GM21367 (cell line): ENCODE data around the gene MGAT5.

Experiments
- ATAC-seq: cut with Tn5 transposase; IDR thresholded peaks from one replicate; pipeline ENCODE4 v1.9.1; 2021; ENCODE audit not compliant: unreplicated experiment

MGAT5 gene

DNA sequence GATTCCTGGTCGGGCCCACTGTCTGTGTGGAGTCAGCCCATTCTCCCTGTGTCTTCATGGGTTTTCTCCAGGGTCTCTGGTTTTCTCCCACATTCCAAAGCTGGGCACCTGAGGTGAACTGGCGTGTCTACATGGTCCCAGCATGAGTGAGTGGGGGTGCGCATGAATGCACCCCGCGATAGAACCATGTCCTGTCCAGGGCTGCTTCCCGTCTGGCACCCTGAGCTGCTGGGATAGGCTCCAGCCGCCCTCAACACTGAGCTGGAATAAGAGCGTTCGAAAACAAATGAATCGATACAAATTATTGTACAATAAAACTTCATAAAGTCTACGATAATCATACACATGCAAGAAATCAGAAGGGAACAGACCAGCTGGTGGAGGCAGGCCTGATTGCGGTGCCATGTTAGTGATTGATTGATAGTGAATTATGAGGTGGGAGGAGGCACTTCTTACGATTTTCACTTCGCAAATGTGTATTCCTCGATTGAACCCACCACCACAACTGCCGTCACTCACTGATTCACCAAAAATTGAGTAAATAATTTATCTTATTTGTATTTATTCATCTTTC lies 186.6 kb downstream of the MGAT5 start:
- ATAC-seq: no peak

DNA sequence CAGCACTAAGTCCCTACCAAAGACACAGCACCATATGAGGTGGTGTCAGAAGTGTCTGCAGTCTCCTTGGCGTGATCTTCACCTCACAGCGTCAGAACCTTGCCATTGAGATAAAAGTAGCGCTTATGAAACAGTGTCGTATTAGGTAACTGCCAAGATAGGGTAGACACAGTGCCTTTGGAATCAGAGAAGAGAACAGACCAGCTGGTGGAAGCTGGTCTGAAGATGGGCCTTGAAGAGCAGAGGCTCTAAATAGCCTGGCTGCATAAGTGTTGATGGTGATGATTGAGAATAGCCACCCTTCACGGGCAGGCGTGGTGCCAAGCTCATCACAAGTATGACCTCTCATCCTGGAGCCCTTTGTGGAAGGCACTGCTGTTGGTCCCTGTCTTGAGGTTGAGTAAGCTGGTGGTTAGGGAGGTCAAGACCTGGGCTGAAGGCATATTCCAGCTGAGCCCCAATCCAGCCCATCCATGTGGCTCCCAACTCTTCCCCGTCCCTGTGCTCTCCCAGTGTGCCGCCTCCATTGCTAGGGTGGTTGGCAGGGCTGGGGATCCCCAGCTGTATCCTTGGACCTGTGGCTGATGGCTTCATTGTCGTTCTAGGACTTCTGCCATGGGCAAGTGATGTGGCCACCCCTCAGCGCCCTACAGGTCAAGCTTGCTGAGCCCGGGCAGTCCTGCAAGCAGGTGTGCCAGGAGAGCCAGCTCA lies 187.4 kb downstream of the MGAT5 start:
- no peak for ATAC-seq

DNA sequence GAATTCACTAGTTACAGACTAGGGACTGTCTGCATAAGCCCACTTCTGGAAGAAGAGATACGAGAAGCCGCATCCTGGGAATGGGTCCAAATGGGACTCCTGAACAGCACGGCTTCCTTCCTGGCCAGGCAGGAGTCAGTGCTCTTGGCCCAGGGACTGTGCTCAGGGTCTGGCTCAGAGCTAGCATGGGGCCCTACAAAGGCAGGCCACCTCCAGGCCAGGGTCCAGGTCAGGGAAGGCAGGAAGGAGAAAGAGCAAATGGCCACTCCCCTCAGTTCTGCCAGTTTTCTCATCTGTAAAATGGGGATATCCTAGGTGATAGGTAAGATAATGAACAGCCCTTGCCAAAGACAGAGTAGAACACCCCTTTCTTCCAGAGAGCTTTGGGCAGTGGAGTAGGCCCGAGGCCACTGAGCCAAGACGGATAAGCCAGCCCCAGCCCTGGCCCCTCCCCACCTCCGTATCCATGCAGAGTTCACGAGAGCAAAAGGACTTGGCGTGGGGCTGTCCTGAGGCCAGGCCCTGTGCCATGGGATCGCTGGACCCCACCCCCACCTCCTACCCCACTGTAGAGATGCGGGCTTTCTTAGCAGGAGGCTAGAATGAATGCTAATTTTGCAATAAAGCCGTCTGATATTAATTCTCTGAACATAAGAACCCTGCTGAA lies 190.1 kb downstream of the MGAT5 start:
- no peak for ATAC-seq

DNA sequence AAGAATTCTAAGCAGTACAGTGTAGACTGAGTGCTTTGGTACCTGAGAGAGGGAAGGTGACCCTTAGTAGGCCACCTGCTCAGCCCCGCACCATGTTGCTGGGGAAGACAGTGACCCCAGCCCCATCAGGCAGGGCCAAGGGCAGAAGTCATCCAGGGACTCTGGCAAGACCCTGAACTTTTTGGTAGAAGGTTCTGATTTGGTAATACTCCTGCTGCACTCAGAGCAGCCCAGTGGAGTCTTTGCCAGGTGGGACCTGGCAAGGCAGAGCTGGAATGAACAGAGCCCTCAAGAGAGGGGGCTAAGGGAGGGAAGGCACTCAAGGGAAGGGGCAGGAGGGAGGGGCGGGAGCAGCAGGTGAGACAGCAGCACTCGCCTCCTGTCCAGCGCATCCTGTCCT lies 191.2 kb downstream of the MGAT5 start:
- ATAC-seq: no peak

DNA sequence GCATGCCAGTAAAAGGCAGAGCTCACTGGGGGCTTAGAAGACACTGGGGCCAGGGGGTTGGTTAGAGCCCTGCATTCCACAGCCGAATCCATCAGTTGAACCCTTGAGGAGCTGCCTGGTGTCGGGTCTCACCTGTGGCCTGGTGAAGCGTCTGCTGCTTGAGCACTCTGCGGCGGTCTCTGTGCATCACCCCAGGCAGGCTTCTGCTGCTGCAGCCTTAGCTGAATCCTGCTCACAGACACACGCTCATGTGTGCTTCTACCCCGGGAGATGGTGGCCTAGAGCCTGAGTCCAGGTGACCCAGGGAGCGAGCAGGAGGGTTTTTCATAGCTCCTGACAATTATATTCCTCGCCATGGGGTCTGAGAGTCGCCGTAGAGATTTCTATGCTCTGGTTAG lies 192.1 kb downstream of the MGAT5 start:
- ATAC-seq: no peak

DNA sequence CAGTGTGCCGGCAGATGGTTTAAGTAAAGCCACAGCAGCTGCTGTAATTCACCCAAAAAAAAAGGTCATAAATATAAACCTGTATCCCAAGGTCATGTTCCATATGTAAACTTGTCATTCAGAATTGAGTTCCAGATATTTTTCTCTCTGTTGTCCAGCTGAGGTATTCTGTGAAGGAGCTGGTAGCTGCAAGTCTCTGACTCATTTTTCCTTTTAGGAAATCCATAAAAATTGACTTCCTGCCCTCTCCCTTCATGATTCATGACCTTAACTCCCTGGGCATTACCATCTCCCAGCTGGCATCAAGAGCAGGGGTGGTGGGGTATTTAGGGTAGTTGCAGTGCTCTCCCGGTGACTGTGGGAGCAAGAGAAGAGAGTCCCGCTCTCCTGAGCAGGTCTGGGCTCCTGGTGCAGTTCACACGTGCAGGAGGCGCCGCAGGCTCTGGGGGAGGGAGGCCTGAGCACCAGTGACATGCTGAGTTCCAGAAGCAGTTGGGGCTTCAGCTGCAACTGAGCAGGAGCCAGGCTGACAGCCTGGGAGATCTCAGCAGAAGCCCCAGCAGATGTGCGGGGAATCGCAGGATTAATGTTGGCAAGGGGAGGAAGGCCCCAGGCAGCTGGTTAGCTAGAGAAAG lies 192.6 kb downstream of the MGAT5 start:
- ATAC-seq: no peak

DNA sequence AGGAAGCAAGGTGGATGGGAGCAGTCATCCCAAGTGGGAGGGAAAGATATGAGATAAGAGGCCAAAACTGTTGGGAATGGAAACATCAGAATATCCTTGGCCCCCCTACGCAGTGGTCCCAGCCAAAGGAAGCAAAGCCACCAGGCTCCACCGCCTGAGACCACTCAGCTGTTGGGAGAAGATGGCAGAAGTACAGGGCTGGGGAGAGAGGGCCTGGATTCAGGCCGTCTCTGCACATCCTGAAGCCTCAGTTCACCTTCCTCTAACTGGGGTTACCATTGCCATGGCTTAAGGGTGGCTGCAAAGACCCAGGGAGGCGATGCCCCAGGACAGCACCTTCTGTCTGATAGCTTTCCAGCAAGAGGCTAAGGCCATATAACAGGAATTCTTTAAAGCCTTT lies 193.8 kb downstream of the MGAT5 start:
- ATAC-seq: no peak

DNA sequence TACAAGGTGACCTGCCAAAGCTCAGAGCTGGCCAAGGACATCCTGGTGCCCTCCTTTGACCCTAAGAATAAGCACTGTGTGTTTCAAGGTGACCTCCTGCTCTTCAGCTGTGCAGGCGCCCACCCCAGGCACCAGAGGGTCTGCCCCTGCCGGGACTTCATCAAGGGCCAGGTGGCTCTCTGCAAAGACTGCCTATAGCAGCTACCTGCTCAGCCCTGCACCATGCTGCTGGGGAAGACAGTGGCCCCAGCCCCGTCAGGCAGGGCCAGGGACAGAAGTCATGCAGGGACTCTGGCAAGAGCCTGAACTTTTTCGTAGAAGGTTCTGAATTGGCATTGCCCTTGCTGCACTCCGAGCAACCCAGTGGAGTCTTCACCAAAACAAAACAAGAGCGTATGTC lies 194.8 kb downstream of the MGAT5 start:
- no peak for ATAC-seq

DNA sequence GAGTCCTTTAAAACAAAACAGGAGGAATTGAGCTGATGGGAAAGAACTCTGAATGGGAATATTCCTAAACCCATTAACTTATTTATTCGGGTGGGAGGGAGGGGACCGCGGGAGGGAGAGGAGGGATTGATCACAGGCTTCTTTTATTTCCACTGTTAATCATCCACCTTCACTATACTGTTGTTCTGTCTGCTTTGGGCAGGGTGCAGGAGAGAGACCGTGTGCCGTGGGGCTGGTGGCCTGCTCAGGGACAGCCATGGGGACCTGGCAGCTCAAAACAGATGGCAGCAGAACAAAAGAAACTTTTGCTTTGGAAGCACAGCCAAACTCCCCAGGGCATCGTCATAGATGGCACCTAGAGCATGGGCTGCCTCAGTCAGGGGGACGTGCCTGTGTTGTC lies 195.3 kb downstream of the MGAT5 start:
- no peak for ATAC-seq

DNA sequence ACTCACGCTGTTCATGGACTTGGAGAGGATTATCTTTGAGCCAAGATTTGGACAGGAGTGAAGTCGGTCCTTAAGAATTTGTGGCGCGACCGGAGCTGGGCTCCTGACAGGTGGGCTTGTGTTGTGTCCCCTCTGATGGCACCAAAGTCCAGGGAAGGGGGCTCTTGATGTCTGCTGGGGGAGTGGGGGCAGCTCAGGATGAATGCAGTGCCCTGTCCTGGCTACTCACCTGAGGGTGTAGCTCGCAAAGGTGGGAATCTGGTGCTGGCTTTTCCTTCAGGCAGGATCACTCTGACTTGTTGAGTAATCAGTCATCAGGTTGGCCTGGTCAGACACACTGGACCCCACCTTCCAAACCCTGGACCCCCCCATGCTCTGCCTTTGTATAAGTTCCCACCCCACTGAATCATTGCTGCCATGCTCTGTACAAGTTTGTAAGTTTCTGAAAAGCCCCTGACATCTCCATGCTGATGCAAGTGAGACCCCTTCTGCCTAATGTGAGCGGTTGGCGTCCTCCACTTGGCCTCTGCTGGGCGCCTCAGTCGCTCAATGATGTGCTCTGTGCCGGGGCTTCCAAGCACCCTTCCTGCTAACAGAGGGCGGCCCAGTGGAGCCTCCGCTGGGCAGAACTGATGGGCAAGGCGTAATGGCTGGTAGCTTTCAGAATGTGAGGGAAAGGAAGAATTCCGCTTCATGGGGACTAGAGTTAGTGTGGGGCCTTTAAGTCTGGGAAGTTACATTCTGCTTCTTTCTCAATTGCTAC lies 196.1 kb downstream of the MGAT5 start:
- no peak for ATAC-seq

DNA sequence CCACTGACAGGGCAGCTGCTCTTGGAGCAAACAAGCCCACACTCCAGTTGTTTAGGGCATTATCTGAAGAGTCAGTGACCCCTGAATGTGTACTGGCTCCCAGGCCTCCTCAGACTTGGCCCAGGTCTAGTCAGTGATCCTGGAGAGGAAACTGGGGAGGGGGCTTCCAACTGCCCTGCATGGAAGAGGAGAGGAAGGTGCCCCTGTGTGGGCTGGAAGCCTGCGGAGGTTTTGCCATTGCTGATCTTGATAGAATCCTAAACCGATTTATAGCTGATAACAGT lies 197.4 kb downstream of the MGAT5 start:
- no peak for ATAC-seq

DNA sequence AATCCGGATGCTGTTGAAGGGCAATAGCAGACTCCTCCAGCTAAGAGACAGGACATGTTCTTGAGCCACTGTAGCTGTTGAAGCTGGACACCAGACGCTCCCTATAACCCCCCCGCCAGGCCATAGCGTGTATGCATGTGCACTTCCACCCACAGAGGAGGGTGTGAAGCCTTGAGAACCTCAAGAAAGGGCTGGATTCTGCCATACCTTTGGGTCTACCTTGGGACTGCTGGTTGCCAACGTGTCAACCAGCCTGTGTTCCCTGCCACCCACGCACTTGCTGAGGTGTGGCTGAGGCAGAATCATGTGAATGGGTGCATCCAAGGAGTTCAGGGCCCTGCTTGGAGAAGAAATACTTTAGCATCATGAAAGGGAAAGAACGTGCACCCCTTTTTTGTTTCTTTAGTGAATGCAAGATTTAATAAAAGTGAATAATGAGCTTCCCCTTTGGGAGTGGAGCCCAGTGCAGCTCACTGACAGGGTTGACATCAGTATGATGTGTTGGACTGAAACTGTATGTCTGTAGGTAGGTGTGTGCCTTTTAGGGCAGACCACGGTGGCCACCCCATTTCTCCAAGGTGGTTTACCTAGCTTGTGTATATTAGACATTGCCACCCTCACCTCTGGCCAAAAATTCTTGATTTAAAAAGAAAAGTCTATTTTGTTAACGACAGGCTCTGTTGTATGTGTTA lies 198.3 kb downstream of the MGAT5 start:
- no peak for ATAC-seq

DNA sequence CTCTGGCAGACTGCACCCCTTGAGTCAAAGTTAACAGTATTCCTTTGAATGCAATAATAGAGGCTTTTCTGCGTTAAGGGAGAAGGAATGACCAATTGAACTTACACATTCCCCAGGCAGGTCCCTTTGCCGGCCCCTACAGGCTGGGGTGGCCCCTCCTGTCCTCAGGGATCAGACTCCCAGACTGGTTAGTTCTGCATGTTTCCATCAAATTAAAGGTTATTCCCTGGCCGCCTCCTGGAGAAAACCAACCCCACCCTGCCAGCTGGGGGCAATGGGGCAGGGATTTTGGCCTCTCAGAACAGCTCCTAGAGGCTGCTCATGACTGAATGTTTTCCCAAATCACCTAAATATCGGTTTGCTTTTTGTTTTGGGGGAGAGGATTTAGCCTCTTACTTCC lies 199.6 kb downstream of the MGAT5 start:
- ATAC-seq: no peak

DNA sequence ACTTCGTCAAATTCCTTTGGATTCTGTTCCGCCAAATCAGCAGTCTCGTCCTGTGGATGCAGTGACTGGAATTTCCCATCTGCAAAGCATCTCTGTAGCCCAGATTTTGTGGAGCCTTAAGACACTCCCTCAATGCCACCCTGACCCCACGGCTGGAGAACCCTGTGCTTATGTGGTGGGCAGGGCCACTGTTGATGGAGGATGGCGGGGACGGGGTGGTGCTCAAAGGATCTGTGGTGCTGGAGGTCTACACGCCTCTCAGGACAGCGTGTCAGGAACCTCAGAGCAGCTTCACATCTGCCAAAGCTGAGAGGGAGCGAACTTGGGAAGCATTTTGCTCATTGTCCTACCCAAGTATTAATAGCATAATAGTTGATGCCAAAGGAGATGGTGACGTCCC lies 200.1 kb downstream of the MGAT5 start:
- no peak for ATAC-seq

DNA sequence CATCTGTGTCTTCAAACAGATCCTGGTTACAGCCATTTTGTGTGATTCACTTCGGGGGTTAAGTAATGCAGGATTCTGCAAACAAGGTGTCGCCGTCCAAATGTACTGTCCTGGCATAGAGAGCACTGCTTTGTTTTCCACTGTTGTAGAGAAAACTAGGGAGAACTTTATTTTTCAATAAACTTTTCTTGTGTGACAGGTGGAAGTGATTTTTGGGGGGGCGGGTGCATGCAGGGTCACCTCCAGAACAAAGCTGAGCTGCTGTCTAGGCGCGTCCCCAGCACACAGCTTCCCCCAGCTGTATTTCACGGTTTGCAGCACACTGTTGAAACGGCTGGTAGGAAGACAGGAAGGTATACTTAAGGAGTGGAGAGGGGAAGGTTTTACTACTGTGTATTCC lies 200.6 kb downstream of the MGAT5 start:
- ATAC-seq: no peak

DNA sequence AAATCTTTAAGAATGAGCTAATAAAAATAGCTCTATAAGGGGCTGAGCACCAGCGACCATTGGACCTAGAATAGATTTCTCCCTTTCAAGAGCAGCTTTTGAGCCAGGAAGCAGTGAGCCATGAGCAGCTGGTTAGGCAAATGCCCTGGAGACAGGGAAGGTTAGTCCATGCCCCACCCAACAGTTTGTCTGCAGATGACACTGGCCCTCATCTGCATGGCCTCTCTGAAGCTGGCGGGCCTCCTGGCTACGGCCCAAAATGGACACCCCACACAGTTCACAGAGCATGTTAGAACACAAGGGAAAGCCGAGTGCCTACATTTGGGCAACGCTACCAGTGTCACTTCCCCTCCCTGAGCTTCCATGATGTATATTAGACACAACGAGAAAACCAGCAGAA lies 201.1 kb downstream of the MGAT5 start:
- no peak for ATAC-seq

DNA sequence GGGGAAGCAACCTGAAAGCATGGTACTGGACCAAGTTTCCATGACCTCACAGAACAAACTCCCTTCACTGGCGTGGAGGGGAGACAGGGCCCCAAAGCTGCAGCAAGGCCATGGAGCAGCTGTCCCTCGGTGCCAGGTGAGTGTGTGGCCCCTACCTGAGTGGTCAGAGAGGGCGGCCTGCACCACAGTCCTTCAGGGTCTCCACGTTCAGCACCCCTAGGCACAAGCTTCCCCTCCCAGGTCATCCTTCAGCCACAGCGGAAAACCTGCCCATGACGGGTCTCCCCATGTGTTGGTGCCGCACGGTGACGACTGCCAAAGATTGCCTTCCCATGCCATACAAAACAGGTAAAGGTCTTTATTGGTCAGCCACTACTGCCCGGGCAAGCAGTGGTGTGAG lies 201.6 kb downstream of the MGAT5 start:
- ATAC-seq: no peak

DNA sequence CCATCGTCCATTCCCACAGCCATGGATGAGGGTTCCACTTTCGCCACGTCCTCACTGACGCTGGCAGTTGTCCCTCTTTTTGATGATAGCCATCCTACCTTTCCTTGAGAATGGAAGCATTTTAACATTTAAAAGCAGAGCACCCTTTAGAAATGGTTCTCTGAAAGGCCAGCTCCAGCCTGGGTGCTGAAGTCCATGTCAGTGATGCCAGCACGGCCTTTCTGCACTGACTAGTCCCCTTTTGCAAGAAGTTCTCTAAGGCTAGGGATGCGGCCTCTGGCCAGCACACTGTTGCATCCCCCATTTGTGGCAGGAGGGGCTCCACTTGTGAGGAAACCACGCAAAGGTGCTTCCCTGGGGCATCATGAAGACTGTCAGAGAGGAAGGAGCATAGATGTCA lies 203.5 kb downstream of the MGAT5 start:
- no peak for ATAC-seq

DNA sequence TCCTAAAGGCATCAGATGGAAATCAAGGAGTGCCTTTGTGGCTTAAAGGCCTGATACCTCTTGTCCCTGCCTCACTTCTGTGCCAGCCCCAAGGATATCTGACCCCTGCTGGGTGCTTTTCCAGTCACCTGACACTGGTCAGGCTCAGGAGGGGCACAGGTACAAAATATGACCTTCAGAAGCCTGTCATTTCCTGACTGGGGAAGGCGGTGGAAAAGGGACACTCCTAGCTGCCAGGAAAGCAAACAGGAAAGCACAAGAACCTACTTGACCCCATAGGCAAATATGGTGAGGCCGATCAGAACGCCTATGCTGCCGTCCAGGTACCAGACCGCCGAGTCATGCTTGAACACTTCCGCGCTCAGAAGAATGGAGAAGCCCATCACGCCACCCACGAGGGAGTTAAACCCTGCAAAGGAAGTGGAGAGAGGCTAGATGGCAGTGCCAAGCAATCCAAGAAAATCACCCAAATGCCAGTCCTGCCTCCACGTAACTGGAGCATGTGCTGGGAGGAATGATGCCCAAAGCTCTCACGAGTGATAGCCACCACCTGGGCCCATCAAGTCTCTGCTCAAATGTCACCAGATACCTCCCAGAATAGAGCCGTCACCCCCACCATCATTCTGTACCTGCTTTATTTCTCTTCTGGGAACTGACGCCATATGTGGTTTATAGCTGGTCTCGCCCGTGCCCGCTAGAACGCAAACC lies 204.0 kb downstream of the MGAT5 start:
- ATAC-seq: no peak

DNA sequence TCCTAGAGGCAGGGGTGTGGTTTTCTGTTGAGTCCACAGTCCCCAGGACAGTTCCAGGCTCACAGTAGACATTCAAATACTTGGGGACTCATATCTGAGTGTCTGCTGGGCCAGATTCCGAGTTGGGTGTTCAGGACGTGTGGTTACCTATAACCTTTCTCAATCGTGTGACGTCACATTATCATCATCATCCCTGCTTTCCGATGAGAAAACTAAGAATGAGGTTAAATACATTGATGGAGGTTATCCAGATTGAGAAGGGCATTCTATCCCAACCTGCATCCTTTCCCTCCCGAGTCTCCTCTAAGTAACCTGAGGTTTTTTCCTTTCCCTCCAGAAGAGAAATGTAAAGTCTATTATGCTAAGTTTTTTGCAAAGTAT lies 204.6 kb downstream of the MGAT5 start:
- no peak for ATAC-seq

DNA sequence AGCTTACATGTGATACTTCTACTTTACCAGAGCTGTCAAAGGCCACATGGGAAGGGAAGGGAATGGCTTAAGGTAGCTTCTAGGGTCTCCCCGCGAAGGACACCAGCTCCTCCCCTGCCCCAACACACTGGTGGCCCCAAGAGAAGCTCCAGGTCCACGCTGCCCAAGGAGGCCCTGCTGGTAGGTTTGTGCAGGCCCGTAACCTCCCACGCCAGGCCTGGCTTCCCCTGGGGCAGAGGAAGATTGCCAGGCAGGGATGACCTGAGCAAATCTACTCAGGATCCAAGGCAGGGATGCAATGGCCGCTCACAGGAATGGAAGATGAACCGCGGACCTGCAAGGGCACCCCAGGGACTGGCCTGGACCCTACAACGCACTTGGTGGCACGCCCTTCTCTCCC lies 205.1 kb downstream of the MGAT5 start:
- ATAC-seq: no peak
